ENCODE data around the gene LAP3. TPM values are rescaled to one million over a fixed set of nuclear protein-coding genes. Genes with fewer than 3 reads are reported as not detected.

Gene LAP3
- total RNA-seq, result 95.4 and 111 TPM in 2 replicates

GRCh38 chr4:17576932-17577664 is at the start of gene LAP3:
TSS of gene LAP3 (plus strand) at chr4:17577198. CDS start at chr4:17577466, 268 bp downstream.

GRCh38 chr4:17614416-17615299 is 37.7 kb downstream of the LAP3 start, which contains the start of gene MED28:
TSS of gene MED28 (plus strand) at chr4:17614641. CDS start at chr4:17614655, 14 bp downstream.

Other genes with a start within 250 kb of the LAP3 start
- 22.5 and 43.0 TPM in 2 replicates for gene QDPR, start 65.1 kb upstream of the LAP3 start, total RNA-seq
- not detected in 2 replicates for gene CLRN2, start 62.0 kb upstream of the LAP3 start, total RNA-seq
- 5.9 and 12.0 TPM in 2 replicates for gene MED28, start 37.4 kb downstream of the LAP3 start, total RNA-seq
- gene FAM184B, start 204.4 kb downstream of the LAP3 start, total RNA-seq, result not detected in 2 replicates
- gene DCAF16, start 233.6 kb downstream of the LAP3 start, total RNA-seq, result 11.3 and 17.5 TPM in 2 replicates
- gene NCAPG, start 233.8 kb downstream of the LAP3 start, total RNA-seq, result 1.4 and 4.7 TPM in 2 replicates

Measured in bronchial smooth muscle cell (primary cell).